ENCODE measurements around the gene SPPL3.
"Not testable (repeated sequence)": the region's sequence is repeated elsewhere in the genome, so short reads cannot be mapped to it uniquely, and the experiment has no call there.

The SPPL3 gene

GRCh38 chr12:120797677-120798642, 106.2 kb downstream of the SPPL3 start:
- no peak overlapping the region for H3K27ac ChIP-seq
- TF ChIP-seq CTCF (IDR thresholded peaks at IDR 0.05), result no peak
- TF ChIP-seq ZFX (IDR thresholded peaks at IDR 0.05; ENCODE audit: borderline replicate concordance), result no peak

GRCh38 chr12:120795441-120796178, 108.5 kb downstream of the SPPL3 start:
- no peak overlapping the region for H3K27ac ChIP-seq
- TF ChIP-seq CTCF (IDR thresholded peaks at IDR 0.05) (no peak), ZFX (IDR thresholded peaks at IDR 0.05; ENCODE audit: borderline replicate concordance) (no peak)

GRCh38 chr12:120793357-120793756, 110.8 kb downstream of the SPPL3 start:
- H3K27ac ChIP-seq, result no peak overlapping the region
- no peak for TF ChIP-seq CTCF (IDR thresholded peaks at IDR 0.05)

- not testable (repeated sequence) for H3K27ac ChIP-seq
Observed at GRCh38 chr12:120792456-120792855, 111.7 kb downstream of the SPPL3 start.

- H3K27ac ChIP-seq, result no peak overlapping the region
- TF ChIP-seq CTCF (IDR thresholded peaks at IDR 0.05) (no peak), ZFX (IDR thresholded peaks at IDR 0.05; ENCODE audit: borderline replicate concordance) (no peak)
Observed at GRCh38 chr12:120791669-120792176, 112.4 kb downstream of the SPPL3 start.

GRCh38 chr12:120790114-120790513, 114.0 kb downstream of the SPPL3 start:
- no peak for TF ChIP-seq CTCF (IDR thresholded peaks at IDR 0.05)
- no peak for TF ChIP-seq ZFX (IDR thresholded peaks at IDR 0.05; ENCODE audit: borderline replicate concordance)
- H3K27ac ChIP-seq, result no peak overlapping the region

- no peak for TF ChIP-seq CTCF (IDR thresholded peaks at IDR 0.05)
- TF ChIP-seq ZFX (IDR thresholded peaks at IDR 0.05; ENCODE audit: borderline replicate concordance), result no peak
- no peak overlapping the region for H3K27ac ChIP-seq
Observed at GRCh38 chr12:120787889-120788288, 116.3 kb downstream of the SPPL3 start.

All from 22Rv1 (cell line).